ENCODE measurements around the gene TET3.

DNA sequence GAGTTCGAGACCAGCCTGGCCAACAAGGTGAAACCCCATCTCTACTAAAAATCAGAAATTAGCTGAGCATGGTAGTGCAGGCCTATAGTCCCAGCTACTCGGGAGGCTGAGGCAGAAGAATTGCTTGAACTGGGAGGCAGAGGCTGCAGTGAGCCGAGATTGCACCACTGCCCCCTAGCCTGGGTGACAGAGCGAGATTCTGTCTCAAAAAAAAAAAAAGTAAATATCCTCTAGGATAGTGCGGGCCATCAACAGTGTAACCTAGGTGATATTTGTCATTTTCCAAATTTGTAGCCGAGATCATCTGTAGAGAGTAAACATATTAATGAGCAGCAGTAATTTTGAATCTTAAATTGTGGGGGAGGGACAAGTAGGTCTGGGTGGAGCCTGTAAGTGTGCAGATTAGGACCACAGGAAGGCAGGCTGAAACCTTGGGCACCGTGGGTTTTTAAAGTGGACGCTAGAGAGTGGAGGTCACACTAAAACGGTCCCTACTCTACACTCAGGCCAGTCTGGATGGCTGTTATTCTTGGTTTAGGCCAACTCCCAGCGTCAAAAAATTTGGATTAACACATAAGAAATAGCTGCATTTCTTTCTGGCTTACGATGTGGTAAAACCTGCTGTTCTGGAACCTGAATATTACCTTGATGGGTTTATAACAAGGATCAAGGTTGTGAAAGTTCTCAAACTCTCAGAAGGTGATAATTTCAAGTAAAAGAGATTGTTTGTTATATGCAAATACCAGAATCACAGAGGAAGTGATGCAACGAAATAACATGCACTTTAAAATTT is 22.7 kb upstream of the TET3 start:
- no peak for TF ChIP-seq SMC3 (conservative IDR thresholded peaks at IDR 0.05; ENCODE audit: poor library complexity)
- TF ChIP-seq, protein P1, sequence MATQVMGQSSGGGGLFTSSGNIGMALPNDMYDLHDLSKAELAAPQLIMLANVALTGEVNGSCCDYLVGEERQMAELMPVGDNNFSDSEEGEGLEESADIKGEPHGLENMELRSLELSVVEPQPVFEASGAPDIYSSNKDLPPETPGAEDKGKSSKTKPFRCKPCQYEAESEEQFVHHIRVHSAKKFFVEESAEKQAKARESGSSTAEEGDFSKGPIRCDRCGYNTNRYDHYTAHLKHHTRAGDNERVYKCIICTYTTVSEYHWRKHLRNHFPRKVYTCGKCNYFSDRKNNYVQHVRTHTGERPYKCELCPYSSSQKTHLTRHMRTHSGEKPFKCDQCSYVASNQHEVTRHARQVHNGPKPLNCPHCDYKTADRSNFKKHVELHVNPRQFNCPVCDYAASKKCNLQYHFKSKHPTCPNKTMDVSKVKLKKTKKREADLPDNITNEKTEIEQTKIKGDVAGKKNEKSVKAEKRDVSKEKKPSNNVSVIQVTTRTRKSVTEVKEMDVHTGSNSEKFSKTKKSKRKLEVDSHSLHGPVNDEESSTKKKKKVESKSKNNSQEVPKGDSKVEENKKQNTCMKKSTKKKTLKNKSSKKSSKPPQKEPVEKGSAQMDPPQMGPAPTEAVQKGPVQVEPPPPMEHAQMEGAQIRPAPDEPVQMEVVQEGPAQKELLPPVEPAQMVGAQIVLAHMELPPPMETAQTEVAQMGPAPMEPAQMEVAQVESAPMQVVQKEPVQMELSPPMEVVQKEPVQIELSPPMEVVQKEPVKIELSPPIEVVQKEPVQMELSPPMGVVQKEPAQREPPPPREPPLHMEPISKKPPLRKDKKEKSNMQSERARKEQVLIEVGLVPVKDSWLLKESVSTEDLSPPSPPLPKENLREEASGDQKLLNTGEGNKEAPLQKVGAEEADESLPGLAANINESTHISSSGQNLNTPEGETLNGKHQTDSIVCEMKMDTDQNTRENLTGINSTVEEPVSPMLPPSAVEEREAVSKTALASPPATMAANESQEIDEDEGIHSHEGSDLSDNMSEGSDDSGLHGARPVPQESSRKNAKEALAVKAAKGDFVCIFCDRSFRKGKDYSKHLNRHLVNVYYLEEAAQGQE (IDR thresholded peaks at IDR 0.05; ENCODE audit: borderline replicate concordance), result no peak
- TF ChIP-seq, protein P2, sequence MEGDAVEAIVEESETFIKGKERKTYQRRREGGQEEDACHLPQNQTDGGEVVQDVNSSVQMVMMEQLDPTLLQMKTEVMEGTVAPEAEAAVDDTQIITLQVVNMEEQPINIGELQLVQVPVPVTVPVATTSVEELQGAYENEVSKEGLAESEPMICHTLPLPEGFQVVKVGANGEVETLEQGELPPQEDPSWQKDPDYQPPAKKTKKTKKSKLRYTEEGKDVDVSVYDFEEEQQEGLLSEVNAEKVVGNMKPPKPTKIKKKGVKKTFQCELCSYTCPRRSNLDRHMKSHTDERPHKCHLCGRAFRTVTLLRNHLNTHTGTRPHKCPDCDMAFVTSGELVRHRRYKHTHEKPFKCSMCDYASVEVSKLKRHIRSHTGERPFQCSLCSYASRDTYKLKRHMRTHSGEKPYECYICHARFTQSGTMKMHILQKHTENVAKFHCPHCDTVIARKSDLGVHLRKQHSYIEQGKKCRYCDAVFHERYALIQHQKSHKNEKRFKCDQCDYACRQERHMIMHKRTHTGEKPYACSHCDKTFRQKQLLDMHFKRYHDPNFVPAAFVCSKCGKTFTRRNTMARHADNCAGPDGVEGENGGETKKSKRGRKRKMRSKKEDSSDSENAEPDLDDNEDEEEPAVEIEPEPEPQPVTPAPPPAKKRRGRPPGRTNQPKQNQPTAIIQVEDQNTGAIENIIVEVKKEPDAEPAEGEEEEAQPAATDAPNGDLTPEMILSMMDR (IDR thresholded peaks at IDR 0.05; ENCODE audit: poor library complexity, severe bottlenecking), result no peak
